ENCODE data around the gene ELOVL7. TPM values are rescaled to one million over a fixed set of nuclear protein-coding genes. Genes with fewer than 3 reads are reported as not detected.

The ELOVL7 gene
- total and polyA plus RNA-seq, 2 donors (not counting 3 experiments of a cell fraction or from before 2014, with no cell fraction given): 0.01 to 0.09 TPM

DNA sequence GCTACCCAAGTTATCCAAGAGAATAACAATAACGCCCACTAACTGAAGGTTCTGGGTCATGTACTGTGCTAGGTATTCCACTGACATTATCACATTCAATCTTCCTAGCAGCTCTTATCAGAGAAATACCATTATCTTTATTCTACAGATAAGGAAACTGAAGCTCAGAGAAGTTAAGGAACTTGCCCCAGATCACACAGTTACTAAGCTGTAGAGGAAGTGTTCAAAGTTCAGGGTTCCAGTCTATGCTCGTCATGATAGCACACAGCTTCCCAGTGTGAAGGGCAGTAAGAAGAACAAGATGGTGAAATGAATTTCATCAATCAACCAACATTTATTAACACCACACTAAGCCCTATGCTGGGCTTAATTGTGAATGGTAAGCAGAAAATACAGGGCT lies 29.6 kb downstream of the ELOVL7 start:
- no TSS peak for BruUV-seq (replicated peaks)
- Histone ChIP-seq H3K4me3 (replicated peaks in 1 of 3; ENCODE audit: insufficient read depth in 1 of 3, low read depth in 1 of 3, low read length in 3 of 3) (no peak overlapping the region), H3K27me3 (ENCODE audit: control insufficient read depth in 2 of 2, insufficient read depth in 2 of 2, low read length in 2 of 2) (peaks cover 0 to 2% of the 10 kb centered on the region in 2 experiments), H3K9me1 (replicated peaks; ENCODE audit: control insufficient read depth, extremely low read depth, insufficient read depth, low read length) (no peaks in the 10 kb centered on the region), H3K27ac (ENCODE audit: insufficient read depth, low read depth, low read length) (no peak overlapping the region), H3K9ac (replicated peaks; ENCODE audit: extremely low read depth, insufficient read depth, low read length) (no peak overlapping the region), H3K36me3 (ENCODE audit: control insufficient read depth in 2 of 2, extremely low read depth in 1 of 2, insufficient read depth in 2 of 2, low read length in 2 of 2) (no peaks in the 10 kb centered on the region), H3K4me2 (ENCODE audit: insufficient read depth, low read length) (no peak overlapping the region), H3K9me3 (replicated peaks; ENCODE audit: control insufficient read depth, insufficient read depth, low read length) (no peaks in the 10 kb centered on the region), H2AFZ (ENCODE audit: low read depth, low read length) (no peak overlapping the region), H4K20me1 (replicated peaks; ENCODE audit: control insufficient read depth, extremely low read depth, insufficient read depth, low read length) (no peaks in the 10 kb centered on the region), H3K4me1 (ENCODE audit: control insufficient read depth, extremely low read depth, insufficient read depth, low read length) (no peaks in the 10 kb centered on the region), H3K79me2 (ENCODE audit: control insufficient read depth, insufficient read depth, low read length) (no peaks in the 10 kb centered on the region)
- DNase-seq (ENCODE audit: low read depth, low spot score) (no peak), FAIRE-seq (no peak)
- ChIA-PET POLR2A (no interaction called here), CTCF (no interaction called here)
- no peak for TF ChIP-seq POLR2A (IDR thresholded peaks at IDR 0.05; ENCODE audit: low read depth, low read length)
- dilution Hi-C loops (cut with MboI; ENCODE audit: extremely low pct_ligation_motif_present, low sequenced_read_pairs) (no loop called here), intact Hi-C loops (cut with micrococcal nuclease) (no loop called here)

DNA sequence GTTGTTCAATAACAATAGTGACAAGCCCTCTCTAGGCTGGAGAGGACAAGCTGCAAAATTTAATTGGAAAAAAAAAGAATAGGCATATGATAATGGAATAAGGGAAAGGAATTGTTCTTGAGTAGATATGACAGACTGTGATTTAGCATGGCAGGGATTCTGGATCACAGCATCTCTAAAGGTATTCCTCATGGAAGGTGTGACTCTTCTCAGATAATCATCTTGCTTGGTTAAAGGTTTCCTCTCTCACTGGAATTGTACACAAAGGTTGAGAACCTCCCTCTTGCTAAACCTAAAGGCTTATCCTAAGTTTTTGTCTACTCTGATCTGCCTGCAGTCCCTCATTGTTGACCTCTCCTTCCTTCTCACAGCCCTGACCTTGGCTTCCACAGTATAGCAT lies 31.6 kb downstream of the ELOVL7 start:
- no TSS peak for BruUV-seq (replicated peaks)
- FAIRE-seq (no peak), DNase-seq (ENCODE audit: low read depth, low spot score) (no peak)
- H3K27me3 ChIP-seq (ENCODE audit: control insufficient read depth in 2 of 2, insufficient read depth in 2 of 2, low read length in 2 of 2): peaks cover 0 to 2% of the 10 kb centered on the region in 2 experiments
- CTCF ChIA-PET: no interaction called here
- H3K9me1 ChIP-seq (replicated peaks; ENCODE audit: control insufficient read depth, extremely low read depth, insufficient read depth, low read length): no peaks in the 10 kb centered on the region
- POLR2A ChIA-PET: no interaction called here
- no peaks in the 10 kb centered on the region for H3K9me3 ChIP-seq (replicated peaks; ENCODE audit: control insufficient read depth, insufficient read depth, low read length)
- H3K4me3 ChIP-seq (replicated peaks in 1 of 3; ENCODE audit: insufficient read depth in 1 of 3, low read depth in 1 of 3, low read length in 3 of 3): no peak overlapping the region
- H3K79me2 ChIP-seq (ENCODE audit: control insufficient read depth, insufficient read depth, low read length): no peaks in the 10 kb centered on the region
- dilution Hi-C loops (cut with MboI; ENCODE audit: extremely low pct_ligation_motif_present, low sequenced_read_pairs) (no loop called here), intact Hi-C loops (cut with micrococcal nuclease) (no loop called here)
- TF ChIP-seq FOS (IDR thresholded peaks at IDR 0.05; ENCODE audit: borderline replicate concordance, insufficient read depth, low read length): no peak
- TF ChIP-seq, protein P1, sequence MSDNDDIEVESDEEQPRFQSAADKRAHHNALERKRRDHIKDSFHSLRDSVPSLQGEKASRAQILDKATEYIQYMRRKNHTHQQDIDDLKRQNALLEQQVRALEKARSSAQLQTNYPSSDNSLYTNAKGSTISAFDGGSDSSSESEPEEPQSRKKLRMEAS (IDR thresholded peaks at IDR 0.05; ENCODE audit: insufficient read depth, insufficient read length): no peak
- TF ChIP-seq, protein P2, sequence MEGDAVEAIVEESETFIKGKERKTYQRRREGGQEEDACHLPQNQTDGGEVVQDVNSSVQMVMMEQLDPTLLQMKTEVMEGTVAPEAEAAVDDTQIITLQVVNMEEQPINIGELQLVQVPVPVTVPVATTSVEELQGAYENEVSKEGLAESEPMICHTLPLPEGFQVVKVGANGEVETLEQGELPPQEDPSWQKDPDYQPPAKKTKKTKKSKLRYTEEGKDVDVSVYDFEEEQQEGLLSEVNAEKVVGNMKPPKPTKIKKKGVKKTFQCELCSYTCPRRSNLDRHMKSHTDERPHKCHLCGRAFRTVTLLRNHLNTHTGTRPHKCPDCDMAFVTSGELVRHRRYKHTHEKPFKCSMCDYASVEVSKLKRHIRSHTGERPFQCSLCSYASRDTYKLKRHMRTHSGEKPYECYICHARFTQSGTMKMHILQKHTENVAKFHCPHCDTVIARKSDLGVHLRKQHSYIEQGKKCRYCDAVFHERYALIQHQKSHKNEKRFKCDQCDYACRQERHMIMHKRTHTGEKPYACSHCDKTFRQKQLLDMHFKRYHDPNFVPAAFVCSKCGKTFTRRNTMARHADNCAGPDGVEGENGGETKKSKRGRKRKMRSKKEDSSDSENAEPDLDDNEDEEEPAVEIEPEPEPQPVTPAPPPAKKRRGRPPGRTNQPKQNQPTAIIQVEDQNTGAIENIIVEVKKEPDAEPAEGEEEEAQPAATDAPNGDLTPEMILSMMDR (IDR thresholded peaks at IDR 0.05; ENCODE audit: extremely low read depth in 1 of 2, insufficient read depth in 1 of 2, low read depth in 1 of 2, low read length in 2 of 2): no peak
- TF ChIP-seq EZH2 (IDR thresholded peaks at IDR 0.05; ENCODE audit: borderline replicate concordance, low read depth, low read length, severe bottlenecking): no peak
- TF ChIP-seq JUN (IDR thresholded peaks at IDR 0.05; ENCODE audit: borderline replicate concordance, insufficient read depth, insufficient read length, low read depth): no peak
- no peak for TF ChIP-seq POLR2AphosphoS5 (IDR thresholded peaks at IDR 0.05; ENCODE audit: insufficient read depth, low read depth, low read length)
- TF ChIP-seq POLR2A (IDR thresholded peaks at IDR 0.05; ENCODE audit: low read depth, low read length): no peak
- TF ChIP-seq MYC (IDR thresholded peaks at IDR 0.05; ENCODE audit: low read depth, low read length): no peak
- no peaks in the 10 kb centered on the region for H3K4me1 ChIP-seq (ENCODE audit: control insufficient read depth, extremely low read depth, insufficient read depth, low read length)
- no peak overlapping the region for H3K4me2 ChIP-seq (ENCODE audit: insufficient read depth, low read length)
- no peaks in the 10 kb centered on the region for H3K36me3 ChIP-seq (ENCODE audit: control insufficient read depth in 2 of 2, extremely low read depth in 1 of 2, insufficient read depth in 2 of 2, low read length in 2 of 2)
- no peaks in the 10 kb centered on the region for H4K20me1 ChIP-seq (replicated peaks; ENCODE audit: control insufficient read depth, extremely low read depth, insufficient read depth, low read length)
- no peak overlapping the region for H3K9ac ChIP-seq (replicated peaks; ENCODE audit: extremely low read depth, insufficient read depth, low read length)
- H2AFZ ChIP-seq (ENCODE audit: low read depth, low read length): no peak overlapping the region
- H3K27ac ChIP-seq (ENCODE audit: insufficient read depth, low read depth, low read length): no peak overlapping the region
